ENCODE measurements around the gene FCRLB.
"Not testable (repeated sequence)": the region's sequence is repeated elsewhere in the genome, so short reads cannot be mapped to it uniquely, and the experiment has no call there.

Gene FCRLB

GRCh38 chr1:161747801-161748200 is 26.5 kb downstream of the FCRLB start:
- no peak for DNase-seq

- peak; percentile 95 for DNase-seq
These were observed 28.4 kb downstream of the FCRLB start, which contains the start of gene DUSP12 for GRCh38 chr1:161749509-161750407. Gene DUSP12 (plus strand): TSS chr1:161749786. CDS start chr1:161749802, 16 bp downstream.

- DNase-seq: no peak
These were observed 42.3 kb downstream of the FCRLB start for GRCh38 chr1:161763522-161764098.

GRCh38 chr1:161766102-161766981 is 45.0 kb downstream of the FCRLB start, which contains the start of gene ATF6:
Gene ATF6 (plus strand): TSS chr1:161766320. CDS start chr1:161766361, 41 bp downstream.
- DNase-seq: peak; percentile 96

GRCh38 chr1:161768461-161768860 is 47.1 kb downstream of the FCRLB start:
- no peak for DNase-seq

GRCh38 chr1:161768986-161769672 is 47.8 kb downstream of the FCRLB start:
- no peak for DNase-seq

GRCh38 chr1:161769673-161770045 is 48.3 kb downstream of the FCRLB start:
- DNase-seq: not testable (repeated sequence)

GRCh38 chr1:161770250-161770649 is 48.9 kb downstream of the FCRLB start:
- no peak for DNase-seq

- DNase-seq: no peak
These were observed 49.8 kb downstream of the FCRLB start for GRCh38 chr1:161771161-161771560.

GRCh38 chr1:161771973-161772372 is 50.6 kb downstream of the FCRLB start:
- no peak for DNase-seq

- no peak for DNase-seq
These were observed 51.1 kb downstream of the FCRLB start for GRCh38 chr1:161772397-161772796.

GRCh38 chr1:161773791-161774190 is 52.4 kb downstream of the FCRLB start:
- no peak for DNase-seq

- DNase-seq: no peak
These were observed 55.9 kb downstream of the FCRLB start for GRCh38 chr1:161777261-161777660.
